GM23338 (cell line): ENCODE measurements around the gene MAP7D1. TPM values are rescaled to one million over a fixed set of nuclear protein-coding genes. Genes with fewer than 3 reads are reported as not detected.
A peak's percentile ranks its signal among the peaks of the same experiment; 100 is the strongest.

Experiments
- ATAC-seq: fragments of 200-7000 bp; cut with Tn5 transposase; 3 replicates; pipeline ENCODE4 v1.9.1; 2020
- DNase-seq: peaks from one replicate; pipeline ENCODE4 v3.0.0-alpha.2; 2015; ENCODE audit warnings: low spot score
- H2AFZ ChIP-seq: fragments of 200-600 bp; sonication (generic); 2 replicates; pipeline ENCODE4 v1.8.0; 2016; ENCODE audit warnings: antibody characterized with exemption, mild to moderate bottlenecking, moderate library complexity
- H3F3A ChIP-seq: fragments of 200-600 bp; sonication (generic); replicated peaks from 2 replicates; pipeline ENCODE4 v1.8.0; 2017; ENCODE audit warnings: antibody characterized with exemption, mixed run types, low read depth
- H3K27ac ChIP-seq: fragments of 200-600 bp; sonication (generic); 2 replicates; pipeline ENCODE4 v1.6.1; 2016; ENCODE audit warnings: low read depth
- H3K27me3 ChIP-seq: fragments of 200-600 bp; sonication (generic); 2 replicates; pipeline ENCODE4 v1.8.0; 2016; ENCODE audit warnings: mild to moderate bottlenecking, mixed run types, moderate library complexity; ENCODE audit not compliant: insufficient read depth
- H3K36me3 ChIP-seq: fragments of 200-600 bp; sonication (generic); 2 replicates; pipeline ENCODE4 v1.8.0; 2016; ENCODE audit warnings: mild to moderate bottlenecking; ENCODE audit not compliant: insufficient read depth
- H3K4me1 ChIP-seq: fragments of 200-600 bp; sonication (generic); 2 replicates; pipeline ENCODE4 v1.8.0; 2016; ENCODE audit warnings: mild to moderate bottlenecking, moderate library complexity; ENCODE audit not compliant: insufficient read depth
- H3K4me2 ChIP-seq: fragments of 200-600 bp; sonication (generic); 2 replicates; pipeline ENCODE4 v1.7.1; 2017; ENCODE audit warnings: mixed run types
- H3K4me3 ChIP-seq: fragments of 200-600 bp; sonication (generic); 2 replicates; pipeline ENCODE4 v1.6.1; 2016; ENCODE audit warnings: mixed run types
- H3K79me2 ChIP-seq: fragments of 200-600 bp; sonication (generic); replicated peaks from 2 replicates; pipeline ENCODE4 v1.8.0; 2017; ENCODE audit warnings: mild to moderate bottlenecking; ENCODE audit not compliant: insufficient read depth
- H3K9me2 ChIP-seq: fragments of 200-600 bp; sonication (generic); 2 replicates; pipeline ENCODE4 v1.8.0; 2017; ENCODE audit not compliant: insufficient read depth
- H4K20me1 ChIP-seq: fragments of 200-600 bp; sonication (generic); replicated peaks from 2 replicates; pipeline ENCODE4 v1.8.0; 2017; ENCODE audit warnings: mild to moderate bottlenecking; ENCODE audit not compliant: insufficient read depth
- H3K27ac Mint-ChIP-seq: 2 replicates; pipeline ENCODE4 v1.8.0; 2020; ENCODE audit warnings: inconsistent platforms, mild to moderate bottlenecking, moderate library complexity, mixed read lengths
- H3K27me3 Mint-ChIP-seq: 3 replicates; pipeline ENCODE4 v1.8.0; 2022; ENCODE audit warnings: low read depth, mild to moderate bottlenecking, moderate library complexity, mixed read lengths, inconsistent platforms; ENCODE audit not compliant: insufficient read depth, poor library complexity
- H3K36me3 Mint-ChIP-seq: 3 replicates; pipeline ENCODE4 v1.8.0; 2021; ENCODE audit warnings: low read depth, mild to moderate bottlenecking, inconsistent platforms, moderate library complexity, mixed read lengths
- H3K4me1 Mint-ChIP-seq: 3 replicates; pipeline ENCODE4 v1.8.0; 2020; ENCODE audit warnings: mild to moderate bottlenecking, inconsistent platforms, mixed read lengths
- H3K4me3 Mint-ChIP-seq: 3 replicates; pipeline ENCODE4 v1.8.0; 2021; ENCODE audit warnings: moderate library complexity, mild to moderate bottlenecking, inconsistent platforms, mixed read lengths
- H3K9me3 Mint-ChIP-seq: 3 replicates; pipeline ENCODE4 v1.8.0; 2020; ENCODE audit warnings: moderate library complexity, mild to moderate bottlenecking, inconsistent platforms, mixed read lengths
- CREB1 ChIP-seq: fragments of 250-450 bp; sonication (Bioruptor Pico); IDR thresholded peaks from 2 replicates; pipeline ENCODE4 v1.5.0; 2020; ENCODE audit warnings: low read depth, mild to moderate bottlenecking, moderate library complexity
- CTCF ChIP-seq, 2 experiments: fragments of 200-600 bp in 1 of 2; sonication (generic) in 1 of 2; conservative IDR thresholded peaks; 2 replicates each; pipeline versions ENCODE4 v1.5.1 to v1.6.1; 2016 to 2017; ENCODE audit warnings: antibody characterized with exemption in 2 of 2, low read depth in 2 of 2, mild to moderate bottlenecking in 2 of 2, moderate library complexity in 1 of 2
- EZH2phosphoT487 ChIP-seq: fragments of 200-600 bp; sonication (generic); IDR thresholded peaks from one replicate; pipeline ENCODE4 v1.8.1; 2018; ENCODE audit warnings: antibody characterized with exemption; ENCODE audit not compliant: unreplicated experiment
- NANOG ChIP-seq: IDR thresholded peaks from 2 replicates; pipeline ENCODE4 v1.6.1; 2016; ENCODE audit warnings: antibody characterized with exemption, borderline replicate concordance
- POLR2AphosphoS5 ChIP-seq: IDR thresholded peaks from 2 replicates; pipeline ENCODE4 v1.6.1; 2016; ENCODE audit warnings: antibody characterized with exemption, low read depth
- REST ChIP-seq: IDR thresholded peaks from one replicate; pipeline ENCODE4 v1.6.1; 2018; ENCODE audit warnings: antibody characterized with exemption; ENCODE audit not compliant: unreplicated experiment
- polyA plus RNA-seq: library from polyadenylated mRNA; unstranded; fragments of >200 nt; fragmentation: Nextera tagmentation; extraction: Ambion mirVana; gene quantifications from 2 replicates; pipeline ENCODE4 v1.2.1, GENCODE V29; 2016
- total RNA-seq: library from RNA; depleted of rRNA; stranded (reverse); fragments of >200 nt; shearing (Covaris generic); gene quantifications from 2 replicates; pipeline ENCODE4 v1.2.3, GENCODE V29; 2014

MAP7D1 gene
- total and polyA plus RNA-seq, 2 experiments from 2014 or later: 13.8 to 59.8 TPM

- no peaks in the 10 kb centered on the region; the same call in 1 of the 2 replicates for H3K27me3 ChIP-seq
- H3K79me2 ChIP-seq: no peaks in the 10 kb centered on the region
- Mint-ChIP-seq H3K4me1 (peaks cover 6% of the 10 kb centered on the region), H3K36me3 (no peaks in the 10 kb centered on the region; the same call in 2 of the 3 replicates), H3K27me3 (peaks cover 4% of the 10 kb centered on the region), H3K9me3 (no peaks in the 10 kb centered on the region), H3K27ac (no peak overlapping the region), H3K4me3 (no peak overlapping the region)
- H3K4me1 ChIP-seq: no peaks in the 10 kb centered on the region
- ATAC-seq (no peak), DNase-seq (no peak)
- no peak overlapping the region for H3K27ac ChIP-seq
- no peak overlapping the region for H3K4me3 ChIP-seq
- H3F3A ChIP-seq: no peaks in the 10 kb centered on the region
- H4K20me1 ChIP-seq: no peaks in the 10 kb centered on the region
- no peaks in the 10 kb centered on the region for H3K36me3 ChIP-seq
- H3K4me2 ChIP-seq: no peak overlapping the region
- H2AFZ ChIP-seq: no peak overlapping the region
- no peaks in the 10 kb centered on the region for H3K9me2 ChIP-seq
- no peak for TF ChIP-seq CREB1 (CRISPR knock-in tag)
- TF ChIP-seq CTCF (conservative IDR thresholded peaks at IDR 0.05; ENCODE audit: low read depth in 2 of 2): no peak
- TF ChIP-seq EZH2phosphoT487: no peak
Observed at GRCh38 chr1:36116901-36117300, 39.1 kb upstream of the MAP7D1 start.

GRCh38 chr1:36118447-36119204 lies 37.3 kb upstream of the MAP7D1 start:
- ATAC-seq (peak; percentile 49), DNase-seq (no peak)
- no peaks in the 10 kb centered on the region for H3K4me1 ChIP-seq
- no peaks in the 10 kb centered on the region for H3K9me3 Mint-ChIP-seq
- no peaks in the 10 kb centered on the region for H4K20me1 ChIP-seq
- H3K36me3 Mint-ChIP-seq: no peaks in the 10 kb centered on the region
- peaks cover 17% of the 10 kb centered on the region for H3K27me3 Mint-ChIP-seq
- peaks cover 6% of the 10 kb centered on the region for H3K4me1 Mint-ChIP-seq
- H3K4me3 ChIP-seq: no peak overlapping the region
- H3K9me2 ChIP-seq: no peaks in the 10 kb centered on the region
- H3K36me3 ChIP-seq: no peaks in the 10 kb centered on the region
- H3K4me2 ChIP-seq: no peak overlapping the region
- H3K27ac Mint-ChIP-seq: no peak overlapping the region
- no peak overlapping the region for H3K27ac ChIP-seq
- peaks cover 15% of the 10 kb centered on the region for H3K27me3 ChIP-seq
- H3F3A ChIP-seq: no peaks in the 10 kb centered on the region
- no peak overlapping the region for H3K4me3 Mint-ChIP-seq
- H3K79me2 ChIP-seq: no peaks in the 10 kb centered on the region
- peak overlapping the region; percentile 72; the same call in 1 of the 2 replicates for H2AFZ ChIP-seq
- no peak for TF ChIP-seq CTCF (conservative IDR thresholded peaks at IDR 0.05; ENCODE audit: low read depth in 2 of 2)
- no peak for TF ChIP-seq POLR2AphosphoS5
- no peak for TF ChIP-seq REST
- TF ChIP-seq CREB1 (CRISPR knock-in tag): no peak
- no peak for TF ChIP-seq NANOG
